HepG2 (cell line): ENCODE data around the gene LCLAT1. TPM values are rescaled to one million over a fixed set of nuclear protein-coding genes. Genes with fewer than 3 reads are reported as not detected.

Source experiments
- ATAC-seq: fragments of 200-7000 bp; cut with Tn5 transposase; 3 replicates; pipeline ENCODE4 v1.9.1; 2020; ENCODE audit warnings: mild to moderate bottlenecking, moderate library complexity
- BruUV-seq: library from RNA; stranded (reverse); fragments of 400-500 nt; replicated peaks from 2 replicates; lab custom pipeline; 2021; lab: Mats Ljungman, UMichigan
- CTCF ChIA-PET: fragments of 300-600 bp; formaldehyde crosslinking; extraction: SDS; loops from one replicate; lab custom pipeline; 2021; ENCODE audit warnings: low total read pairs, inconsistent platforms, low intra/inter-chr PET ratio; lab: Yijun Ruan, JAX
- POLR2A ChIA-PET: fragments of 350-600 bp; sonication (Branson Sonifier 250); formaldehyde crosslinking; loops from one replicate; lab custom pipeline; 2020; ENCODE audit warnings: antibody characterized with exemption, inconsistent platforms; lab: Yijun Ruan, JAX
- DNase-seq: peaks from one replicate; pipeline ENCODE4 v3.0.0-alpha.2; 2015; ENCODE audit warnings: low spot score
- FAIRE-seq: peaks from 3 replicates; lab custom pipeline; 2011; peaks lifted over from hg19 to GRCh38; lab: Jason Lieb, UNC
- H2AFZ ChIP-seq: one replicate; pipeline ENCODE4 v1.6.1; 2011; ENCODE audit warnings: low read length, inconsistent platforms
- H3K27ac ChIP-seq: fragments of 300-600 bp; 3 replicates; pipeline ENCODE4 v1.8.0; 2011; ENCODE audit warnings: mixed run types, mild to moderate bottlenecking, mixed read lengths, low read length, inconsistent platforms; ENCODE audit not compliant: insufficient read depth; ENCODE audit errors: extremely low read length
- H3K27me3 ChIP-seq, 2 experiments: fragments of 200-600 bp in 1 of 2; 2 replicates in 1 of 2; 3 replicates in 1 of 2; pipeline versions ENCODE4 v1.6.0 to v1.8.0; 2011; ENCODE audit warnings: low read length in 2 of 2, mild to moderate bottlenecking in 2 of 2, moderate library complexity in 2 of 2, inconsistent platforms in 1 of 2; ENCODE audit not compliant: insufficient read depth in 2 of 2, control insufficient read depth in 1 of 2
- H3K36me3 ChIP-seq, 2 experiments: fragments of 200-600 bp in 1 of 2; replicated peaks in 1 of 2; 2 replicates in 1 of 2; 3 replicates in 1 of 2; pipeline versions ENCODE4 v1.5.1 to v1.8.0; 2011; ENCODE audit warnings: low read length in 2 of 2, inconsistent platforms in 1 of 2; ENCODE audit not compliant: insufficient read depth in 2 of 2, control insufficient read depth in 1 of 2
- H3K4me1 ChIP-seq: 2 replicates; pipeline ENCODE4 v1.5.1; 2012; ENCODE audit warnings: low read length, inconsistent platforms; ENCODE audit not compliant: insufficient read depth
- H3K4me2 ChIP-seq: 2 replicates; pipeline ENCODE4 v1.6.0; 2011; ENCODE audit warnings: low read depth, low read length, inconsistent platforms
- H3K4me3 ChIP-seq, 3 experiments: fragments of 200-600 bp in 1 of 3; sonication (generic), shearing (Covaris generic) in 1 of 3; replicated peaks in 1 of 3; 2 replicates each; pipeline ENCODE4 v1.5.1; 2011 to 2016; ENCODE audit warnings: low read length in 3 of 3, inconsistent platforms in 2 of 3, low read depth in 2 of 3, mild to moderate bottlenecking in 2 of 3, control low read depth in 1 of 3, mixed read lengths in 1 of 3; ENCODE audit not compliant: insufficient read depth in 1 of 3
- H3K79me2 ChIP-seq: one replicate; pipeline ENCODE4 v1.6.1; 2011; ENCODE audit warnings: low read length, inconsistent platforms; ENCODE audit not compliant: insufficient read depth
- H3K9ac ChIP-seq: 2 replicates; pipeline ENCODE4 v1.6.0; 2011; ENCODE audit warnings: mild to moderate bottlenecking, low read depth, low read length, inconsistent platforms; ENCODE audit not compliant: insufficient read depth
- H3K9me3 ChIP-seq: 2 replicates; pipeline ENCODE4 v1.5.1; 2012; ENCODE audit warnings: mild to moderate bottlenecking, low read length
- H4K20me1 ChIP-seq: 2 replicates; pipeline ENCODE4 v1.6.0; 2011; ENCODE audit warnings: inconsistent platforms, mild to moderate bottlenecking, low read length, moderate library complexity; ENCODE audit not compliant: insufficient read depth
- AHDC1 ChIP-seq: sonication (generic); formaldehyde crosslinking; IDR thresholded peaks from 2 replicates; pipeline ENCODE4 v1.5.1; 2020; ENCODE audit warnings: mild to moderate bottlenecking, missing genetic modification reagents, borderline replicate concordance
- MIXL1 ChIP-seq: IDR thresholded peaks from 2 replicates; pipeline ENCODE4 v1.6.1; 2016
- PHF20 ChIP-seq: sonication (generic); formaldehyde crosslinking; IDR thresholded peaks from 2 replicates; pipeline ENCODE4 v1.5.0; 2020; ENCODE audit warnings: mild to moderate bottlenecking, missing genetic modification reagents
- SMAD1 ChIP-seq: sonication (generic); formaldehyde crosslinking; IDR thresholded peaks from 2 replicates; pipeline ENCODE4 v1.4.0; 2020; ENCODE audit warnings: missing genetic modification reagents, low read depth, mild to moderate bottlenecking, borderline replicate concordance
- SNAPC4 ChIP-seq: sonication (generic); formaldehyde crosslinking; IDR thresholded peaks from 2 replicates; pipeline ENCODE4 v1.4.0; 2020; ENCODE audit warnings: mild to moderate bottlenecking, missing genetic modification reagents
- USF2 ChIP-seq, 2 experiments: sonication (generic) in 1 of 2; formaldehyde crosslinking in 1 of 2; IDR thresholded peaks; 2 replicates each; pipeline versions ENCODE4 v1.5.1 to v1.6.1; 2011 to 2020; ENCODE audit warnings: borderline replicate concordance in 1 of 2, low read depth in 1 of 2, low read length in 1 of 2, mild to moderate bottlenecking in 1 of 2, missing genetic modification reagents in 1 of 2, moderate library complexity in 1 of 2
- ZNF251 ChIP-seq: sonication (generic); formaldehyde crosslinking; IDR thresholded peaks from 2 replicates; pipeline ENCODE4 v1.9.0; 2021; ENCODE audit warnings: mild to moderate bottlenecking, missing genetic modification reagents
- ZNF777 ChIP-seq: sonication (generic); formaldehyde crosslinking; IDR thresholded peaks from 2 replicates; pipeline ENCODE4 v1.4.0; 2020; ENCODE audit warnings: missing genetic modification reagents
- ZNF850 ChIP-seq: sonication (generic); formaldehyde crosslinking; conservative IDR thresholded peaks from 2 replicates; pipeline ENCODE4 v1.9.0; 2021; ENCODE audit warnings: mild to moderate bottlenecking, missing genetic modification reagents
- WGBS: methylation state at CpG from one replicate; pipeline ENCODE4 v1.1.6; 2017; ENCODE audit warnings: low lambda C conversion rate; 5-methylcytosine and 5-hydroxymethylcytosine counted together
- in situ Hi-C: cut with HindIII; loops from 2 replicates; pipeline ENCODE4 v1.10.0; 2017; ENCODE audit warnings: low pct_unique_long_range_greater_than_20kb; ENCODE audit not compliant: extremely low pct_ligation_motif_present
- intact Hi-C: fragments of 100-400 bp; cut with micrococcal nuclease; formaldehyde crosslinking; loops from one replicate; pipeline ENCODE4 v1.10.0; 2022; ENCODE audit not compliant: unreplicated experiment
- polyA plus RNA-seq, 8 experiments: library from polyadenylated mRNA; depleted of rRNA in 3 of 8; stranded (reverse) in 7 of 8; unstranded in 1 of 8; fragments of >200 nt; fragmentation: Illumina TruSeq in 4 of 8; extraction: Trizol in 4 of 8; gene quantifications; 2 replicates each; pipeline versions ENCODE4 v1.2.1 to v1.2.3, GENCODE V29; 2011 to 2016; ENCODE audit warnings: low read depth in 4 of 8, missing spikeins in 1 of 8, mixed read lengths in 1 of 8; ENCODE audit not compliant: insufficient read depth in 1 of 8
- total RNA-seq, 5 experiments: library from RNA; depleted of rRNA; stranded (reverse); fragments of >200 nt; fragmentation: Illumina TruSeq; extraction: Trizol; gene quantifications; 2 replicates each; pipeline ENCODE4 v1.2.3, GENCODE V29; 2016; ENCODE audit warnings: low read depth in 1 of 5

LCLAT1 gene
- total and polyA plus RNA-seq, 2 of the 13 experiments (the other 11 are each of a cell fraction or from before 2014, with no cell fraction given), result 18.0 to 28.0 TPM

GRCh38 chr2:30666266-30666874 is 219.3 kb downstream of the LCLAT1 start:
- H3K36me3 ChIP-seq, result no peaks in the 10 kb centered on the region
- ATAC-seq (peak; percentile 69), FAIRE-seq (no peak), DNase-seq (peak; percentile 70)
- H3K4me3 ChIP-seq, result no peak overlapping the region
- peak overlapping the region; percentile 19; the same call in 1 of the 2 replicates for H3K4me2 ChIP-seq
- ChIA-PET CTCF (no interaction called here), POLR2A (no interaction called here)
- H2AFZ ChIP-seq, result no peak overlapping the region
- H3K79me2 ChIP-seq, result no peaks in the 10 kb centered on the region
- 11% methylated on average over 4 of the region's 4 CpGs for WGBS
- H3K27ac ChIP-seq, result no peak overlapping the region
- no peaks in the 10 kb centered on the region for H3K4me1 ChIP-seq
- no peak overlapping the region for H3K9ac ChIP-seq
- intact Hi-C loops (no loop called here), in situ Hi-C loops (no loop called here)
- H4K20me1 ChIP-seq, result no peaks in the 10 kb centered on the region
- H3K27me3 ChIP-seq, result peaks cover 0 to 19% of the 10 kb centered on the region in 2 experiments; a peak in 1 of 5 replicates
- no TSS peak for BruUV-seq
- H3K9me3 ChIP-seq, result peaks cover 4% of the 10 kb centered on the region
- TF ChIP-seq AHDC1, result no peak
- no peak for TF ChIP-seq USF2 (IDR thresholded peaks at IDR 0.05; ENCODE audit: low read depth, low read length)
- peak; percentile 80; the same call in 1 of the 2 replicates for TF ChIP-seq USF2 (CRISPR knock-in tag; IDR thresholded peaks at IDR 0.05; ENCODE audit: borderline replicate concordance)
- TF ChIP-seq ZNF777, result no peak
- TF ChIP-seq ZNF251 (CRISPR knock-in tag), result no peak
- TF ChIP-seq PHF20, result no peak
- TF ChIP-seq MIXL1 (CRISPR knock-in tag), result no peak
- TF ChIP-seq ZNF850, result no peak
- no peak for TF ChIP-seq SMAD1 (CRISPR knock-in tag)
- no peak for TF ChIP-seq SNAPC4 (CRISPR knock-in tag)
